GM19025 (cell line): ENCODE data around the gene FILIP1L.
"Not testable (repeated sequence)": the region's sequence is repeated elsewhere in the genome, so short reads cannot be mapped to it uniquely, and the experiment has no call there.

ENCODE experiments used
- ATAC-seq: cut with Tn5 transposase; IDR thresholded peaks from one replicate; pipeline ENCODE4 v1.9.1; 2021; ENCODE audit warnings: mild to moderate bottlenecking, low read depth, moderate library complexity; ENCODE audit not compliant: unreplicated experiment

FILIP1L gene

GRCh38 chr3:99858469-99858868 is 255.8 kb downstream of the FILIP1L start:
- ATAC-seq, result no peak

- ATAC-seq, result no peak
These were observed 257.0 kb downstream of the FILIP1L start for GRCh38 chr3:99857278-99857677.

DNA sequence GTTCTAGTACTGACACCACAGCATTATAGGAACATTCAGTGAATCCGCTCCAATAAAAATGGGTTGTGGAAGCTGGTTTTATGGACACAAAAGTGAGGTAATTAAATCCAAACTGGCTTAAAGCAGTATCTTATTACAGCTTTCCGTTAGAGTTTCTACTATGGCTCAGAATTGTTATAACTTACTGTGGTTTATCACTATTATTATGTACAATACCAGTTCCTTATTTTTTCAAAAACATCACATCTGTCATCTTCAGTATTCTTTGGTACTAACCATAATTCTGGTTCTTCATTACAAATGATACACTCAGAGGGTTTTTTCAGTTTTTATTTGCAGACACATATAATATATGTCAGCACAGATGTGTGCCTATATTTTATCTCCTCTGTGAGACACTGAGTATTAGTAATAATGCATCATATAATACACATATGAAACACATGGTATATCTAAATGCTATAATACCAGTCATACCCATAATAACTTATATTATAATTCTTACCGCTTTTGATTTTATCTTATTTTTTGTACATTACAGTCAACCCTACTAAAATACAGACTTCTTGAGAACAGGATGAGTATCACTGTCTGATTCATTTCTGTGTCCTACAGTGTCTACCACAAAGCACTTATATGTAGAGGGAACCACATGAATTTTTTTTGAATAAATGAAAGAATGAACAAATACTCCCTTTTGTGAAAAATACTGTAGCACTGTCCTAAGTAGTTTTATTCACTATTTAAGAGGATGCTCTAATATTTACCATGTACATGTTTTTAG is 257.7 kb downstream of the FILIP1L start:
- ATAC-seq, result no peak

DNA sequence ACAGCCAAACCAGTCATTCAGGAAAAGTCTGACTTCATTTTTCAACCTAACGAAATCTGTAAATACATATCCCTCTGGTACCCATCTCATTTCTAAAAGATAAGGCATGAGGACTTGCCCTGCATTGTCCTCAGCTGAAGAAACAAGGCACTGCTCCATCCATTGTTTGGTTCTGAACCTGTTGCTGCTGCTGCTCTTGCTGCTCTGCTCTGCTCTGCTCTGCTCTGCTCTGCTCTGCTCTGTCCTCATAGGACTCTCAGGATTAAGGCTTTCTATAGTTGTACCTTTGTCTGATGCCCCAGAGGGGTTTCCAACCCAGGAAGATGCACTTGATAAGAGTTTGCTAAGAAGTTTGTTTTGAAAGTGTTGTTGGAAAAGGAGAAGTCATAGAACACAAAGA is 258.4 kb downstream of the FILIP1L start:
- ATAC-seq, result no peak

- ATAC-seq, result no peak
These were observed 259.5 kb downstream of the FILIP1L start for GRCh38 chr3:99854756-99855298.

- ATAC-seq, result no peak
These were observed 261.4 kb downstream of the FILIP1L start for GRCh38 chr3:99852851-99853250.

DNA sequence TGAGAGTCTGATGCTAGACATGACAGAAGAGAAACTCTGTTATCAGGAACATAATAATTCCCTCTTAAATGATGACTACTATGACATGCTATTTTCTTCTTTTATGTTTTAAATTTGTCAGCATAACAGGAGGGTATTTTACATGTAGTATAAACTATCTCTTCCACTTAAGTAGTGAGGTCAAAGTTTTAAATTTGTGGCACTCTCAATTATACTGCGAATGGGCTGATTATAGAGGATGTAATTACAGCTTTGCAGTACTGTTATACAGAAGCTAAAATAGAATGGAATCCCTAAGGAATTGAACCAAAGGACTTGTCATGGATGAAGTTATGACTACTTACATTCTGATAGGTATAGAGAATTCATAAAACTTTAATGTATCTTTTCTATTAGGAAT is 262.3 kb downstream of the FILIP1L start:
- ATAC-seq, result no peak

DNA sequence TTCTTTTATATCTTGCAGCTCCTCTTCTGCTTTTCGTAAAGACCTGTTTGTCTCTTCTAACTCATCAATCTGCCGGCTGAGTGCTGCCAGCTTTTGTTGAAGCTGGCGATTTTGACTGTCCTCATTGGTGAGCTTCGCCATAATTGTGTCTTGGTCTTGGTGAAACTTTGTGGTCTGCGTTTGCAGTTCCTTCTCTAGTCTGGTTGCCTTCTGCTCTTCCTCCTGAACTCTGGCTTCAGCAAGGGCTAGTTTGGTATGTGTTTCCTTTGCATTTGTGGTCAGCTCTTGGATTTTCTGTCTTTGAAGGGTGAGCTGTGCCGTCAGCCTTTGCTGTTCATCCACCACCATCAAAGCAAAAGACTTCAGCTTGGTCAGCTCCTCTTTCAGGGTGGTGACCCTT is 263.7 kb downstream of the FILIP1L start:
- ATAC-seq, result no peak

- no peak for ATAC-seq
These were observed 265.9 kb downstream of the FILIP1L start for GRCh38 chr3:99848433-99848832.

- ATAC-seq, result no peak
These were observed 267.7 kb downstream of the FILIP1L start for GRCh38 chr3:99846477-99847160.

DNA sequence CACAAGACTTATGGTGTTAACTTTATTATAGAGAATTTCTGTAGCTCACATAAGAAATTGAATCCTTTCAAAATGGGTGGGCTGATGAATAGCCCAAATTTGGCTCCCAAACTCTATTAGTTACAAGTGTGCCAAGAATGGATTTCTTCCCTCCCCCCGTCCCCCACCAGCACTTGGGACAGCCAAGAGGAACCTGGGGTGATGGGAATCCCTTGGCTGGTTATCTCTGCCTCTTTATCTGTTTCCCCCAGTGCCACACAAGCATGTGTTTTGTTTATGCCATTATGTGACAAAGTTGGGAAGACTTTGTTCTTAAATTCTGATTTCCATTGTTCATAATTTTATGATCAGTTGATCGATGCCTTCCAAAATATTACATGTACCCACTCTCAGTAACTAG is 268.3 kb downstream of the FILIP1L start:
- ATAC-seq, result no peak

- ATAC-seq, result no peak
These were observed 269.0 kb downstream of the FILIP1L start for GRCh38 chr3:99845331-99845730.

DNA sequence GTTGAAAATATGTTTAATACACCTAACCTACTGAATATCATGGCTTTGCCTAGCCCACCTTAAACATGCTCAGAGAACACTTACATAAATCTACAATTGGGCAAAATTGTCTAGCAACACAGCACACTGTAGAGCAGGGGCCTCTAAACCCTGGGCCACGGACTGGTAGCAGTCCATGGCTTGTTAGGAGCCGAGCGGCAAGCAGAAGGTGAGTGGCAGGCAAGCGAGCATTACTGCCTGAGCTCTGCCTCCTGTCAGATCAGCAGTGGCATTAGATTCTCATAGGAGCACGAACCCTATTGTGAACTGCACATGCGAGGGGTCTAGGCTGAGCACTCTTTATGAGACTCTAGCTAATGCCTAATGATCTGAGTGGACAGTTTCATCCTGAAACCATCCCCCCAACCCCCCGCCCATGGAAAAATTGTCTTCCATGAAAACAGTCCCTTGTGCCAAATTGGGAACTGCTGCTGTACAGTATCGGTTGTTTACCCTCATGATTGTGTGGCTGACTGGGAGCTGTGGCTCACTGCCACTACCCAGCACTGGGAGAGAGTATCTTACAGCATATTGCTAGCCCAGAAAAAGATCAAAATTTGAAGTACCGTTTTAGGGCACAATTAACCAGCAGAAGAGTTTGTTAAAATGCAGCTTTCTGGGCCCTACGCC is 270.6 kb downstream of the FILIP1L start:
- no peak for ATAC-seq

- ATAC-seq, result no peak
These were observed 271.3 kb downstream of the FILIP1L start for GRCh38 chr3:99842826-99843589.

GRCh38 chr3:99841949-99842348 is 272.4 kb downstream of the FILIP1L start:
- ATAC-seq, result not testable (repeated sequence)

DNA sequence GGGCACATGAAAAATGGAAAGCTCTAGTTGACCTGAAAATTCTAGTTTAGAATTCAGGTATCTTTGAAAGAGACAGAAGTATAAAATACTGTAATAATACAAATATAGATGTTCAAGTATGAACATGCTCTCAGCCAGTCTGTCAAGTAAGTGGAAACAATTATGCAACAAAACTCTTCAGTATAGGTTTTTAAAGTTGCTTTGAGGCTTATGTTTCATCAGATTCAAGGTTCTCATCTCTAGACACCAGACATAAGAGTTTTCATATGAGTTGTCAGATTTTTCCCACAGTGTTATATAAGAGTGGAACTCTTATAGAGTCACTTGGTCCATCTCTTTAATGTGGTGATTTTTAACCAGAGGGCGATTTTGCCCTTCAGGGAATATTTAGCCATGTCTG is 274.7 kb downstream of the FILIP1L start:
- ATAC-seq, result no peak

- ATAC-seq, result no peak
These were observed 275.5 kb downstream of the FILIP1L start for GRCh38 chr3:99838755-99839154.

- ATAC-seq, result no peak
These were observed 276.6 kb downstream of the FILIP1L start for GRCh38 chr3:99837715-99838114.

- ATAC-seq, result no peak
These were observed 277.6 kb downstream of the FILIP1L start for GRCh38 chr3:99836681-99837080.

DNA sequence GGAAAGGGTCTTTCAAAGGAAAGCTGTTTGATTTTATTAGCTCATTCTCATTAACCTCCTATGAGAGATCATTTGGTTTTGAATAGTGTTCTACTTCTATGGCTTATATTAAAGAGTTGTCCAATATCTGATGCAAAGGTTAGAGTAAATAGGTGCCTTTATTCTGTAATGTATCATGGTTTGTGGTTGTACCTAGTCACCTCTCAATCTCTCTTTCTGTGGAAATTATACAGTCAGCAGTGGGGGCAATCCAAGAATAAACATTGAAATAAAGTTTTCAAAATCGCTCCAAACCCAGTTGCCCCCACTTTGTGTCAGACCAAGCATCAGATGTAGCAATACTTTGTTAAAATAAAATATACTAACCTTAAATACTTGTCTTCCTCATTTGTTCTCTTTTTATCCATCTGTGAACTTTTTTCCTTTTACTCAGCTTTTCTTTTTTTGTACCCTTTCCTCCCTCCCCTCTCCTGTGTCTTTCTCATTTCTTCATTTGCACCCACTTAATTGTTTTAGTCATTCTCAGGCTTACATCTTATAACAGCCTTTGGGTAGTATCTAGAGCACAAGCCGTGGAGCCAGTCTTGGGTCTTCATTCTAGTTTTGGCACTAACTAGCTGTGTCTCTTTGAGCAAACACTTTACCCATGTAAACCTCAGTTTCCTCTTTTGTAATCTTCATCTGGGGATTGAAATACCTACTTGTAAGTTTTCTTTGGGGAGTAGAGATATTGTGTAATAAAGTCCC is 279.9 kb downstream of the FILIP1L start:
- no peak for ATAC-seq
